ENCODE data around the gene RAB20. TPM values are rescaled to one million over a fixed set of nuclear protein-coding genes. Genes with fewer than 3 reads are reported as not detected.

RAB20 gene
- total and polyA plus RNA-seq, 9 of the 15 experiments (the other 6 are each of a cell fraction or from before 2014, with no cell fraction given) = 0.62 to 9.2 (median 5.4) TPM

GRCh38 chr13:110476220-110476617 is 85.3 kb downstream of the RAB20 start (continued):
- TF ChIP-seq, protein P1, sequence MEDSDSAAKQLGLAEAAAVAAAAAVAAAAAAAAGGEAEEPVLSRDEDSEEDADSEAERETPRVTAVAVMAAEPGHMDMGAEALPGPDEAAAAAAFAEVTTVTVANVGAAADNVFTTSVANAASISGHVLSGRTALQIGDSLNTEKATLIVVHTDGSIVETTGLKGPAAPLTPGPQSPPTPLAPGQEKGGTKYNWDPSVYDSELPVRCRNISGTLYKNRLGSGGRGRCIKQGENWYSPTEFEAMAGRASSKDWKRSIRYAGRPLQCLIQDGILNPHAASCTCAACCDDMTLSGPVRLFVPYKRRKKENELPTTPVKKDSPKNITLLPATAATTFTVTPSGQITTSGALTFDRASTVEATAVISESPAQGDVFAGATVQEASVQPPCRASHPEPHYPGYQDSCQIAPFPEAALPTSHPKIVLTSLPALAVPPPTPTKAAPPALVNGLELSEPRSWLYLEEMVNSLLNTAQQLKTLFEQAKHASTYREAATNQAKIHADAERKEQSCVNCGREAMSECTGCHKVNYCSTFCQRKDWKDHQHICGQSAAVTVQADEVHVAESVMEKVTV (CRISPR knock-in tag; IDR thresholded peaks at IDR 0.05) = no peak
- TF ChIP-seq ZNF398 (CRISPR knock-in tag; IDR thresholded peaks at IDR 0.05) (no peak), NR2F6 (CRISPR knock-in tag; IDR thresholded peaks at IDR 0.05) (no peak), ZNF57 (CRISPR knock-in tag; IDR thresholded peaks at IDR 0.05) (no peak), PBX2 (CRISPR knock-in tag; IDR thresholded peaks at IDR 0.05; ENCODE audit: low read depth) (no peak), PBX2 (tag; conservative IDR thresholded peaks at IDR 0.05; ENCODE audit: low read depth) (no peak), ELF4 (CRISPR knock-in tag; IDR thresholded peaks at IDR 0.05) (no peak), SIX5 (IDR thresholded peaks at IDR 0.05; ENCODE audit: borderline replicate concordance in 1 of 2, insufficient read depth in 1 of 2, low read depth in 1 of 2, low read length in 2 of 2) (no peak), ARID1B (IDR thresholded peaks at IDR 0.05) (no peak), GATA2 (CRISPR knock-in tag; IDR thresholded peaks at IDR 0.05) (no peak), JUN (IDR thresholded peaks at IDR 0.05; ENCODE audit: borderline replicate concordance, low read depth, low read length) (no peak), JUN (CRISPR knock-in tag; IDR thresholded peaks at IDR 0.05; ENCODE audit: borderline replicate concordance) (no peak)
